Ishikawa (cell line): ENCODE results near the gene CCDC57.

Source experiments
- CEBPB ChIP-seq: IDR thresholded peaks from 2 replicates; pipeline ENCODE4 v1.6.1; 2012
- EGR1 ChIP-seq: IDR thresholded peaks from 2 replicates; pipeline ENCODE4 v1.6.1; 2012
- EP300 ChIP-seq: IDR thresholded peaks from 2 replicates; pipeline ENCODE4 v1.6.1; 2012; ENCODE audit warnings: borderline replicate concordance
- TAF1 ChIP-seq: IDR thresholded peaks from 2 replicates; pipeline ENCODE4 v1.6.1; 2012; ENCODE audit warnings: low read depth, mild to moderate bottlenecking
- YY1 ChIP-seq: IDR thresholded peaks from 2 replicates; pipeline ENCODE4 v1.6.1; 2012; ENCODE audit warnings: low read depth
- TF ChIP-seq, protein P1 (sequence below): IDR thresholded peaks from 2 replicates; pipeline ENCODE4 v1.6.1; 2012; ENCODE audit warnings: low read depth, mild to moderate bottlenecking
- TF ChIP-seq, protein P2 (sequence below): IDR thresholded peaks from 2 replicates; pipeline ENCODE4 v1.6.1; 2012

DNA sequence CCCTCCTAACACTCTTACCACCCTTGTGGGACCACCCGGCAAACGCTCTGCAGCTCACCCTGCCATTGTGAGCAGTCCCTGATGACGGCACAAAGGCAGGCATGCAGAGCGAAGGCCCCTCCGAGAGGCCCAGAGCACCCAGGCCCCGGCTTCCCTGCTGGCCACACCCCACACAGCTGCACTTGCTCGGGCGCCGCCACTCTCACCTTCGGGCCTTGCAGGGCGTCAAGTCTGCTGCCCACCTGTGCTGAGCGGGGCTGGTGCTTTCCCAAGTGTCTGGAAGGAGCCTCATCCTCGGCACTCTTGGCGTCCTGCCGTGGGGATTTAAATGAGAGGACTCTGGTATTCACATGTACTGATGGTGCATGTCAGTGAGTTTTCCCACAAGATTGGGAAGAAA is 84.4 kb downstream of the CCDC57 start:
- TF ChIP-seq, protein P1, sequence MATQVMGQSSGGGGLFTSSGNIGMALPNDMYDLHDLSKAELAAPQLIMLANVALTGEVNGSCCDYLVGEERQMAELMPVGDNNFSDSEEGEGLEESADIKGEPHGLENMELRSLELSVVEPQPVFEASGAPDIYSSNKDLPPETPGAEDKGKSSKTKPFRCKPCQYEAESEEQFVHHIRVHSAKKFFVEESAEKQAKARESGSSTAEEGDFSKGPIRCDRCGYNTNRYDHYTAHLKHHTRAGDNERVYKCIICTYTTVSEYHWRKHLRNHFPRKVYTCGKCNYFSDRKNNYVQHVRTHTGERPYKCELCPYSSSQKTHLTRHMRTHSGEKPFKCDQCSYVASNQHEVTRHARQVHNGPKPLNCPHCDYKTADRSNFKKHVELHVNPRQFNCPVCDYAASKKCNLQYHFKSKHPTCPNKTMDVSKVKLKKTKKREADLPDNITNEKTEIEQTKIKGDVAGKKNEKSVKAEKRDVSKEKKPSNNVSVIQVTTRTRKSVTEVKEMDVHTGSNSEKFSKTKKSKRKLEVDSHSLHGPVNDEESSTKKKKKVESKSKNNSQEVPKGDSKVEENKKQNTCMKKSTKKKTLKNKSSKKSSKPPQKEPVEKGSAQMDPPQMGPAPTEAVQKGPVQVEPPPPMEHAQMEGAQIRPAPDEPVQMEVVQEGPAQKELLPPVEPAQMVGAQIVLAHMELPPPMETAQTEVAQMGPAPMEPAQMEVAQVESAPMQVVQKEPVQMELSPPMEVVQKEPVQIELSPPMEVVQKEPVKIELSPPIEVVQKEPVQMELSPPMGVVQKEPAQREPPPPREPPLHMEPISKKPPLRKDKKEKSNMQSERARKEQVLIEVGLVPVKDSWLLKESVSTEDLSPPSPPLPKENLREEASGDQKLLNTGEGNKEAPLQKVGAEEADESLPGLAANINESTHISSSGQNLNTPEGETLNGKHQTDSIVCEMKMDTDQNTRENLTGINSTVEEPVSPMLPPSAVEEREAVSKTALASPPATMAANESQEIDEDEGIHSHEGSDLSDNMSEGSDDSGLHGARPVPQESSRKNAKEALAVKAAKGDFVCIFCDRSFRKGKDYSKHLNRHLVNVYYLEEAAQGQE: no peak
- TF ChIP-seq YY1: no peak
- TF ChIP-seq, protein P2, sequence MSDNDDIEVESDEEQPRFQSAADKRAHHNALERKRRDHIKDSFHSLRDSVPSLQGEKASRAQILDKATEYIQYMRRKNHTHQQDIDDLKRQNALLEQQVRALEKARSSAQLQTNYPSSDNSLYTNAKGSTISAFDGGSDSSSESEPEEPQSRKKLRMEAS: no peak
- no peak for TF ChIP-seq TAF1
- no peak for TF ChIP-seq EGR1
- TF ChIP-seq CEBPB: no peak
- no peak for TF ChIP-seq EP300
